Stimulated activated CD4-positive, alpha-beta T cell treated with anti-CD3 and anti-CD28 coated beads, Interleukin-4, amount 100 ng/mL, for 48 hours (primary cell): ENCODE results near the gene ABL1.
"Not testable (repeated sequence)": the region's sequence is repeated elsewhere in the genome, so short reads cannot be mapped to it uniquely, and the experiment has no call there.

Experiments
- DNase-seq, 2 donors: peaks; one replicate each; pipeline ENCODE4 v3.0.0-alpha.2; 2020; ENCODE audit warnings: low read depth in 2 of 2

ABL1 gene

DNA sequence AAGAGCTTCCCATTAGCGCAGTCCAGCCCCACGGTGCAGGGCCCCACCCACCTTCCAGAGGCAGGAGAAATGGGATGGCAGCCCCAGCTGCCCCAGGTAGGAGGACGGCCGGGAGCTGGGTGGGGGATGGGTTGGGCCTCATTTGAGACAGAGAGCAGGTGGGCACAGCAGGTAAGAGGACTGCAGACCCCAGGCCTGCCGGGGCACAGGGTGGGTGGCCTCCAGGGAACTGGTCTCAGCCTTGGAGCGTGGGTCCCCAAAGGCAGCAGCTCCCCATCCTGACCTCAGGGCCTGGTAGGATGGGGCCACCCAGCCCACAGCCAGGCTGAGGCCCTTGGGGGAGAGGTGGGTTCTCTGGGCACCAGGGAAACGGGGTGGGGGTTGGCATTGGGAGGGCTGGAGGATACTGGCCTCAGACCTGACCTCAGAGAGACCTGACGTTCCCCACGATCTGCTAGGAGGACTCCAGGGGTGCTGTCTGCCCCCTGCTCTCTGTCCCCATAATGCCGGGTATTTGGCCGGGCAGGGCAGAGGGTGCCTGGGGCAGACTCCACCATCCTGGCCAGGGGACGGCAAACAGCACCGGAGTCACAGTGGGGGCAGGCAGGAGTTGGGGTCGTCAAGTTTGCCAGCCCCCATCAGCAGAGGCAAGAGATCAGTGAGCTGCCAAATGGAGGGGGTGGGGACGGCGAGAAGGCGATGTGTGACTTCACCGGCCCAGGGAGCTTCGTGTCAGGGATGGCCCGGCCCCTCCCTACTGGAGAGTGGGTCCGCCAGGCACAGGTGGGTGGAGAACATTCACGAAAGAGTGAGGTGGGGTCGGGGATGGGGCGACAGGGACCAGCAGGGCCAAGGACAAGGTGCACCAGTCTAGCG is 68.4 kb downstream of the ABL1 start:
- no peak for DNase-seq

DNA sequence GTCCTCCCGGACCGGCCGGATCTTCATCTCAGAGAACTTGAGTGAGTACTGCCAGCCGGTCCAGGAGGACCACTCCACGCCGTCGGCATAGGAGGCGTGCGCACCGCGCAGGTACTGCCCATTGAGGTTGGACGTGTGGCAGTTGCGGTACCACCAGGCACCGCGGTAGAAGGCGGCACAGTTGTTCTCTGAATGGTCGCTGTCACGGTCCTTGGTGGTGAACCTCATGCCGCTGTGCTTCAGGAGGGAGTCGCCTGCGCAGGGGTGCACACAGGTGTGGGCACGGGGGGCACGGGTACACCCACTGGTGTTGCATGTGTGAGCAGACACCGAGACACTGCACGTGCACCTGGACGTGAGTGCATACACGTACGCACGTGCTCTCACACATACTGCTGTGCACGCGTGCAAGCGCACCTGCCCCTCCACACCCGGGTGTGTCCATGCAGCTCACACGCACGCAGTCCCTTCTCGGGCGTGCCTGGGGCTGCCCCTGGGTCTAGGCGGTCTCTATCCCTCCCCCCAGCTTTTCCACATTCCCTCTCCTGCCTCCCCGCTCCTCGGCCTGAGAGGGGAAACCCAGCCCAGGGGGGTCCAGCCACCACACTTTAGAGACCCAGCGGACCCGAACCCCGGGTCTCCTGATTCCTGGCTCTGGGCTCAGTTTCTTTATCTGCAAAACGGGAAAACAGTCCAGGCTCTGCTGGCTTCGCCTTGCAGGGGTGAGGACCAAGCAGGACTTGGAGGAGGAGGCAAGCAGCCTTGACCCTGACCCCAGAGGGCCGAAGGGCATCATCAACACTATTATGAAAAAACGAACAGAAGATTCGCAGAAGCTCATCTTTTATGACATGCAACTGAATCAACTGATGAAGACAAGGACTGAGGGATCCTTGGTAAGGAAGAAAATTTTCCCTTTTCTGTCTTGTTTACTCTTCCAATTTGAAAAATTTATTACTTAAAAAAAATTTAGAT is 69.3 kb downstream of the ABL1 start:
- DNase-seq = no peak

- no peak for DNase-seq
These were observed 70.3 kb downstream of the ABL1 start for GRCh38 chr9:130905125-130905901.

GRCh38 chr9:130905902-130906734 is 71.1 kb downstream of the ABL1 start:
- no peak for DNase-seq

GRCh38 chr9:130906735-130907416 is 71.8 kb downstream of the ABL1 start:
- DNase-seq = no peak

- no peak for DNase-seq
These were observed 73.3 kb downstream of the ABL1 start for GRCh38 chr9:130908146-130908877.

DNA sequence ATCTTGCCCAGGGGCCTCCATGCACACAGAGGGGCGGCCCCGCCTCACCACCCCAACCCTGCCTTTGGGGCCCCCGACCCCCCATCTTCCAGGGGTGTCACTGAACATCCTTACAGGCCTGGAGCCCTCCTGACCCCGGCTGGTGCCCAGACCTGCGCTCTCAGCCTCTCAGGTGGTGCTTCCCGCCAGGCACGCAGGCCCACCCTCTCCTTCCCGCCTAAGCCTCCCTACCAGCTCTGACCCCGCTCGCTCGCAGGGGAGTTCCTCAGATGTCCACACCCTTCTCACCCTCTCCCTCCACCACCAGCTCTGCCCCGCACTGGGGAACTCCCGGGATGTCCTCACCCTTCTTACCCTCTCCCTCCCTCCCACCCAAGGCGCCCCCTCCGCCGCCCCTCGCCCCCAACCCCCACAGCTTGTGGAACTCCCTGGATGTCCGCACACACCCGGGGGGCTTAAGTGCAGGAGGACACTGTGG is 73.9 kb downstream of the ABL1 start:
- DNase-seq = no peak

DNA sequence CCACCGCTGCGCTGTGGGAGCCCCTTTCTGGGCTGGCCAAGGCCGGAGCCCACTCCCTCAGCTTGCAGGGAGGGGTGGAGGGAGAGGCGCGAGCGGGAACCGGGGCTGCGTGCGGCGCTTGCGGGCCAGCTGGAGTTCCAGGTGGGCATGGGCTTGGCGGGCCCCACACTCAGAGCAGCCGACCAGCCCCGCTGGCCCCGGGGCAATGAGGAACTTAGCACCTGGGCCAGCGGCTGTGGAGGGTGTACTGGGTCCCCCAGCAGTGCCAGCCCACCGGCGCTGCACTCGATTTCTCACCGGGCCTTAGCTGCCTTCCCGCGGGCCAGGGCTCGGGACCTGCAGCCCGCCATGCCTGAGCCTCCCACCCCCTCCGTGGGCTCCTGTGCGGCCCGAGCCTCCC is 75.0 kb downstream of the ABL1 start:
- DNase-seq = not testable (repeated sequence)

DNA sequence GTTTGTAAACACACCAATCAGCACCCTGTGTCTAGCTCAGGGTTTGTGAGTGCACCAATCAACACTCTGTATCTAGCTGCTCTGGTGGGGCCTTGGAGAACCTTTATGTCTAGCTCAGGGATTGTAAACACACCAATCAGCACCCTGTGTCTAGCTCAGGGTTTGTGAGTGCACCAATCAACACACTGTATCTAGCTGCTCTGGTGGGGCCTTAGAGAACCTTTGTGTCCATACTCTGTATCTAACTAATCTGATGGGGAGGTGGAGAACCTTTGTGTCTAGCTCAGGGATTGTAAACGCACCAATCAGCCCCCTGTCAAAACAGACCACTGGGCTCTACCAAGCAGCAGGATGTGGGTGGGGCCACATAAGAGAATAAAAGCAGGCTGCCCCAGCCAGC is 75.6 kb downstream of the ABL1 start:
- not testable (repeated sequence) for DNase-seq

DNA sequence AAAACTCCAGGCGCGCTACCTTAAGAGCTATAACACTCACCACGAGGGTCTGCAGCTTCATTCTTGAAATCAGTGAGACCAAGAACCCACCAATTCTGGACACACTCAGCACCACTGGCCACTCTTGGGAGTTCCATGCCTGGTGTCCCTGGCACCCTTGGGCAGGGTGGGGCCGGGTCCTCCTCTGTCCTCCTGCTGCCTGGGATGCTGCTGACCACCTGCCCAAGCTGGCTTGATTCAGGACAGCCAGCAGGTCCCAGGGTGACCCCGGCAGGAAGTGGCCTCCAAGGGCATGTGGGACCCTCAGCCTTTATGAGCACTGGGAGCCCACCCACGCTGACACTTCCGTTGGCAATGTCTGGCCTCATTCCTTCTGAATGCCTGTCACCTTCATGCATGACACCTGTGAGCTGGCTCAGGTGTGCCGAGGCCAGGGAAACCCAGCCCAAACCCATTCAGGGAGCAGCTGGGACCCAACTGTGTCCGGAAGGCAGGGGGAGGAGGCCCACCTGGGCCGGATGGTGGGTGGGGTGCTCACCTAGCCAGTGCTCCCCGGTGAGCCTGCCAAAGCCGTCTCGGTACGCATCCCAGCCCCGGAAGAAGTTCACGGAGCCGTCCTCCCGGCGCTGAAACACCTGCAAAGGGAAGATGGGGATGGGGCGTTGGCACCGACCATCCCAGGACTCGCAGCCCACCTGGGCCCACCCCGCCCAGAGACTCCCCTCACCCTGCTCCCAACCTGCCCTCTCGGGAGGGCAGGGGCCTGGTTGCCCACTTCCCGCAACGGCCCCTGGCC is 76.4 kb downstream of the ABL1 start:
- no peak for DNase-seq

- DNase-seq = no peak
These were observed 78.0 kb downstream of the ABL1 start for GRCh38 chr9:130912932-130913598.

DNA sequence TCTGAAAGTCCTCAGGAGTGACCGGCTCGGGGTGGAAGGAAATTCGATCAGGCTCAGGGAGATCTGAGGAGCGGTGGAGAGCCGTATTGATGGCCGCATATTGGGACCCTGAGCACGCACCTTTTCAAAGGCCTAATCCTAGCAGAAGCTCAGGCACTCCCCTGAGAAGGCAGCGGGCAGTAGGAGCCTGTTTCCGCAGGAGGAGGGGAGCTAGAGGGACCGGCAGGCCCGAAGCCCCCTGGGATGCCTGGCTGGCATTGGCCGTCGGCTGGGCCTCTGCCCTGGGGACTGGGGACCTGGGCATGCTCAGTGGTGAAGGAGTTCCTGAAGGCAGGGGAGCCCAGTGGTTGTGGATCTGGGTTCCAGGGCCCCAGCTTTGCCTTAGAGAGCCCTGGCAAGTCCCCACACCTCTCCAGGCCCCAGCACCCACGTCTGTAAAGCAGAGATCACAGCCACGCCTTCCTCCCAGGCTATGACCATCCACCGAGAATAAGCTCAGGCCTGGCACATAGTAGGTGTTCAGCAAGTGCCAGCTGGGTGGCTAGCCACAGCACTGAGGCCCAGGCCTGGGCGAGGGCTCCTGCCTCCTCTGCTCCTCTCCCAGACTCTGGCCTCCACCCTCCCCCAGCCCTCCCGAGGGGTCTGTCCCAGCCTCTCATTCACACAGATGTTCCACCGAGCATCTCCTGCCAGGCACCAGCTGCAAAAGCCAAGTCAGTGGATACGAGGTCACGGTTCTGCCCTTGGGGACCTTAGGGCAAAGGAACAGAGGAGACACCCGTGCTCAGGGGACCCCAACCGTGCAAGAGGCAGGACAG is 78.8 kb downstream of the ABL1 start:
- no peak for DNase-seq

GRCh38 chr9:130914417-130915095 is 79.5 kb downstream of the ABL1 start:
- DNase-seq = no peak

- no peak for DNase-seq
These were observed 80.0 kb downstream of the ABL1 start for GRCh38 chr9:130915096-130915447.

DNA sequence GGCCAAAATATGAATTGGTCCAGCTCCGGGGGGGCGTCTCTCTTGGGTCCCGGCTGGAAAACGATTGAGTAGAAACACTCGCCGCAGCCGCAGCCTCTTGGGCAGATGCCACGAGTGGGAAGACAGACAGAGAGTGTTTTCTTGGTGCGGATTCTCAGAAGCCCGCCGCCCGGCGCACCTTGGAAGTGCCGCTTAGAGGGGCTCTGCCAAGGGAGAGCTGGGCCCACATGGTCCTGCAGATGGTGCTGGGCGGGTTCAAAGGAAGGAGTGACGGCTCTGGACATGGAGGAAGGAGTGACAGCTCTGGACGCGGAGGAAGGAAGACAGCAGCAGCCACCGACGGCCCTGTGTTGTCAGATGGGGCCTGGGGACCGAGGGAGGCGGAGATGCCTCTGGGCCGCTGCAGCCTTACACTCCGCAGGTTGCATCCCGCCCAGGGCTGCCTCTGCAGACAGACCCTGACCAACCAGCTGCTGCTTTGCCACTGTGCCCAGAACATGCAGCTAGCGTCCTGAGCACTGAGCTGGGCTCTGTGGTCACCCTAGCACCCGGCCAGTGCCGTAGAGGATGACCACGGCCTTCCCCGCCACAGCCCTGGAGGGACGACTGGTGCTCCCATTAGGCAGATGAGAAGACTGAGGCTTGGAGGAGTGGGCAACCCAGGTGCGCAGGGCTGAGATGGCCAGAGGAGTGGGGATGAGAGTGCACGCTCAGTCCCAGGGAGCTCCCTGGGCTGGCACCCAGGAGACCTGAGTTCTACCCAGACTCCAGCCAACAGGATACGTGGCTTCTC is 82.3 kb downstream of the ABL1 start:
- DNase-seq = no peak
